ENCODE measurements around the gene EPS8L1. TPM values are rescaled to one million over a fixed set of nuclear protein-coding genes. Genes with fewer than 3 reads are reported as not detected.

EPS8L1 gene
- total and polyA plus RNA-seq, 2 donors (not counting 1 experiment from before 2014, with no cell fraction given), result 0.72 to 1.0 TPM

DNA sequence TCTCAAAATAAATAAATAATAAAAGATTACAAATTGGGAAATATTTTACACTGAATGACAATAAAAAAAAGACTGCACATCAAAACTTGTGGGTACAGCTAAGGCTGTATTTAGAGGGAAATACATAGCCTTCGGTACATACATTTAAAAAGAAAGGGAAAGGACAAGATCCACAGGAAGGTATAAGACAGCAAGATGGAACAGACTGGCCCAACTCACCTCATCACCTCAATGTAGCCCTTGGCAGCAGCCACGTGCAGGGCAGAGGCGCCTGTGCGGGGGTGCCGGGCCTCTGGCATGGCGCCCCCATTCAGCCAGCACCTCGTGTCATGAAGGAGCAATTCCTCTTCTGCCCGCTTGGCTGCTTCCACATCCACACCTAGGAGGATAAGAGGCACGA lies 27.5 kb downstream of the EPS8L1 start:
- H3K27ac Mint-ChIP-seq, result no peak overlapping the region
- POLR2A ChIA-PET, result no interaction called here
- H3K36me3 ChIP-seq (replicated peaks in 1 of 2; ENCODE audit: control extremely low read depth in 1 of 2, control insufficient read depth in 1 of 2, extremely low read depth in 1 of 2, insufficient read depth in 2 of 2, low read length in 1 of 2), result peaks cover 1 to 49% of the 10 kb centered on the region in 2 experiments

DNA sequence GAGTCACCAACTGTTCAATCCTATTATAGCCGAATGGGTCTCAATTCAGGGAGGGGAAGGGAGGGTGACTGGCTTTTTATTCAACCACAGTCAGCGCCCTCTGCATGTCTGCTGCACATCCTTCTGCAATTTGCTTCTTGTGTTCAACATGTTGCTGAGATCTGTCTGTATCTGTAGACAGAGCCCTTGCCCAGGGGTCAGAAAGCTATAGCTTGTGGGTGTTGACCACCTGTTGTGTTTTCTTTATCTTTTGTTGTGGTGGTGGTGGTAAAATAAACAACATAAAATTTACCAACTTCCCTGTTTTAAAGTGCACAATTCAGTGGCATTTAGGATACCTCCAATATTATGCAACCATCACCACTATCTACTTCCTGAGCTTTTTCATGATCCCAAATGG lies 29.6 kb downstream of the EPS8L1 start:
- DNase-seq, result no peak
- ChIA-PET POLR2A (no interaction called here), CTCF (no interaction called here)
- ATAC-seq (ENCODE audit: low read depth), result no peak
- Histone ChIP-seq H3K4me1 (ENCODE audit: control insufficient read depth in 2 of 2, insufficient read depth in 2 of 2, low read length in 2 of 2) (no peaks in the 10 kb centered on the region), H3K27ac (ENCODE audit: low read length in 2 of 2) (no peak overlapping the region), H4K20me1 (ENCODE audit: control insufficient read depth, insufficient read depth, low read length, poor library complexity, severe bottlenecking) (peaks cover 23% of the 10 kb centered on the region), H3K79me2 (ENCODE audit: control insufficient read depth, insufficient read depth, low read length) (peaks cover 13% of the 10 kb centered on the region), H3K27me3 (replicated peaks in 1 of 4; ENCODE audit: control extremely low read depth in 1 of 4, control insufficient read depth in 3 of 4, insufficient read depth in 4 of 4, low read length in 3 of 4) (no peaks in the 10 kb centered on the region), H3K4me3 (ENCODE audit: control extremely low read depth in 1 of 5, extremely low read depth in 1 of 5, insufficient read depth in 1 of 5, low read depth in 2 of 5, low read length in 4 of 5) (no peak overlapping the region), H2AFZ (ENCODE audit: insufficient read depth, low read depth, low read length, poor library complexity, severe bottlenecking) (no peak overlapping the region), H3K9me3 (ENCODE audit: control extremely low read depth in 1 of 3, control insufficient read depth in 2 of 3, insufficient read depth in 1 of 3, low read length in 2 of 3) (peaks cover 0 to 9% (median 3%) of the 10 kb centered on the region in 3 donors), H3K36me3 (replicated peaks in 1 of 2; ENCODE audit: control extremely low read depth in 1 of 2, control insufficient read depth in 1 of 2, extremely low read depth in 1 of 2, insufficient read depth in 2 of 2, low read length in 1 of 2) (peaks cover 1 to 42% of the 10 kb centered on the region in 2 experiments), H3K4me2 (replicated peaks; ENCODE audit: low read depth, low read length, poor library complexity, severe bottlenecking) (no peak overlapping the region), H3K9ac (ENCODE audit: low read length) (no peak overlapping the region)
- WGBS (ENCODE audit: insufficient coverage), result 89% methylated on average over 2 of the region's 2 CpGs
- Mint-ChIP-seq H3K9me3 (ENCODE audit: insufficient read depth) (no peaks in the 10 kb centered on the region), H3K4me1 (no peaks in the 10 kb centered on the region), H3K27ac (no peak overlapping the region), H3K27me3 (no peaks in the 10 kb centered on the region), H3K4me3 (no peak overlapping the region)
- TF ChIP-seq EZH2 (IDR thresholded peaks at IDR 0.05; ENCODE audit: borderline replicate concordance, insufficient read depth, low read depth, low read length, poor library complexity, severe bottlenecking), result no peak
- TF ChIP-seq, protein P1, sequence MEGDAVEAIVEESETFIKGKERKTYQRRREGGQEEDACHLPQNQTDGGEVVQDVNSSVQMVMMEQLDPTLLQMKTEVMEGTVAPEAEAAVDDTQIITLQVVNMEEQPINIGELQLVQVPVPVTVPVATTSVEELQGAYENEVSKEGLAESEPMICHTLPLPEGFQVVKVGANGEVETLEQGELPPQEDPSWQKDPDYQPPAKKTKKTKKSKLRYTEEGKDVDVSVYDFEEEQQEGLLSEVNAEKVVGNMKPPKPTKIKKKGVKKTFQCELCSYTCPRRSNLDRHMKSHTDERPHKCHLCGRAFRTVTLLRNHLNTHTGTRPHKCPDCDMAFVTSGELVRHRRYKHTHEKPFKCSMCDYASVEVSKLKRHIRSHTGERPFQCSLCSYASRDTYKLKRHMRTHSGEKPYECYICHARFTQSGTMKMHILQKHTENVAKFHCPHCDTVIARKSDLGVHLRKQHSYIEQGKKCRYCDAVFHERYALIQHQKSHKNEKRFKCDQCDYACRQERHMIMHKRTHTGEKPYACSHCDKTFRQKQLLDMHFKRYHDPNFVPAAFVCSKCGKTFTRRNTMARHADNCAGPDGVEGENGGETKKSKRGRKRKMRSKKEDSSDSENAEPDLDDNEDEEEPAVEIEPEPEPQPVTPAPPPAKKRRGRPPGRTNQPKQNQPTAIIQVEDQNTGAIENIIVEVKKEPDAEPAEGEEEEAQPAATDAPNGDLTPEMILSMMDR (IDR thresholded peaks at IDR 0.05), result no peak
- intact Hi-C loops (cut with micrococcal nuclease), result no loop called here

More for the DNA sequence above, 27.5 kb downstream of the EPS8L1 start:
- TF ChIP-seq, protein P1 (IDR thresholded peaks at IDR 0.05), result no peak
- TF ChIP-seq EZH2 (IDR thresholded peaks at IDR 0.05; ENCODE audit: borderline replicate concordance, insufficient read depth, low read depth, low read length, poor library complexity, severe bottlenecking), result no peak
- DNase-seq (no peak), ATAC-seq (ENCODE audit: low read depth) (no peak)
- Histone ChIP-seq H4K20me1 (ENCODE audit: control insufficient read depth, insufficient read depth, low read length, poor library complexity, severe bottlenecking) (peaks cover 33% of the 10 kb centered on the region), H3K9me3 (ENCODE audit: control extremely low read depth in 1 of 3, control insufficient read depth in 2 of 3, insufficient read depth in 1 of 3, low read length in 2 of 3) (peaks cover 0 to 9% (median 3%) of the 10 kb centered on the region in 3 donors), H3K27ac (ENCODE audit: low read length in 2 of 2) (no peak overlapping the region), H3K4me2 (replicated peaks; ENCODE audit: low read depth, low read length, poor library complexity, severe bottlenecking) (no peak overlapping the region), H3K9ac (ENCODE audit: low read length) (no peak overlapping the region), H3K4me1 (ENCODE audit: control insufficient read depth in 2 of 2, insufficient read depth in 2 of 2, low read length in 2 of 2) (peaks cover 0 to 3% of the 10 kb centered on the region in 2 donors), H3K79me2 (ENCODE audit: control insufficient read depth, insufficient read depth, low read length) (peaks cover 13% of the 10 kb centered on the region), H2AFZ (ENCODE audit: insufficient read depth, low read depth, low read length, poor library complexity, severe bottlenecking) (no peak overlapping the region), H3K4me3 (ENCODE audit: control extremely low read depth in 1 of 5, extremely low read depth in 1 of 5, insufficient read depth in 1 of 5, low read depth in 2 of 5, low read length in 4 of 5) (no peak overlapping the region), H3K27me3 (replicated peaks in 1 of 4; ENCODE audit: control extremely low read depth in 1 of 4, control insufficient read depth in 3 of 4, insufficient read depth in 4 of 4, low read length in 3 of 4) (no peaks in the 10 kb centered on the region)
- no peaks in the 10 kb centered on the region for H3K27me3 Mint-ChIP-seq
- intact Hi-C loops (cut with micrococcal nuclease), result no loop called here
- H3K9me3 Mint-ChIP-seq (ENCODE audit: insufficient read depth), result no peaks in the 10 kb centered on the region
- peaks cover 1% of the 10 kb centered on the region for H3K4me1 Mint-ChIP-seq
- CTCF ChIA-PET, result interaction anchor here (1.3 kb wide), 1 partner anchor 15 kb away, joined by 4 read pairs; no protein-coding TSS in a partner anchor
- 95% methylated on average over 8 of the region's 9 CpGs for WGBS (ENCODE audit: insufficient coverage)
- H3K4me3 Mint-ChIP-seq, result no peak overlapping the region

Data from B cell (primary cell).